IPS-15b (cell line): Measurements from ENCODE around the gene OAS3.
"Not testable (repeated sequence)": the region's sequence is repeated elsewhere in the genome, so short reads cannot be mapped to it uniquely, and the experiment has no call there.

ENCODE experiments used
- H3K27me3 ChIP-seq: one replicate; pipeline ENCODE4 v1.6.1; 2013; ENCODE audit warnings: low read length; ENCODE audit not compliant: control insufficient read depth, insufficient read depth
- H3K36me3 ChIP-seq: one replicate; pipeline ENCODE4 v1.6.1; 2013; ENCODE audit warnings: low read length; ENCODE audit not compliant: control insufficient read depth, insufficient read depth
- H3K4me1 ChIP-seq: one replicate; pipeline ENCODE4 v1.6.1; 2013; ENCODE audit warnings: mild to moderate bottlenecking, low read length; ENCODE audit not compliant: control insufficient read depth, insufficient read depth
- H3K4me3 ChIP-seq: one replicate; pipeline ENCODE4 v1.5.1; 2013; ENCODE audit warnings: low read depth, low read length
- H3K9ac ChIP-seq: one replicate; pipeline ENCODE4 v1.6.1; 2013; ENCODE audit warnings: low read depth, mild to moderate bottlenecking, low read length
- H3K9me3 ChIP-seq: one replicate; pipeline ENCODE4 v1.6.1; 2013; ENCODE audit warnings: mild to moderate bottlenecking, low read length; ENCODE audit not compliant: control insufficient read depth, insufficient read depth

OAS3 gene

GRCh38 chr12:112907415-112908157, 30.7 kb upstream of the OAS3 start:
- H3K36me3 ChIP-seq, result no peaks in the 10 kb centered on the region

GRCh38 chr12:112908548-112908947, 29.7 kb upstream of the OAS3 start:
- Histone ChIP-seq H3K9ac (no peak overlapping the region), H3K4me3 (no peak overlapping the region), H3K27me3 (no peaks in the 10 kb centered on the region), H3K4me1 (no peaks in the 10 kb centered on the region), H3K9me3 (no peaks in the 10 kb centered on the region), H3K36me3 (no peaks in the 10 kb centered on the region)

More at GRCh38 chr12:112907415-112908157, 30.7 kb upstream of the OAS3 start:
- Histone ChIP-seq H3K9me3 (no peaks in the 10 kb centered on the region), H3K4me1 (no peaks in the 10 kb centered on the region), H3K27me3 (no peaks in the 10 kb centered on the region), H3K4me3 (no peak overlapping the region), H3K9ac (no peak overlapping the region)

GRCh38 chr12:112909693-112910092, 28.6 kb upstream of the OAS3 start:
- no peaks in the 10 kb centered on the region for H3K27me3 ChIP-seq
- H3K9me3 ChIP-seq, result no peaks in the 10 kb centered on the region
- H3K36me3 ChIP-seq, result no peaks in the 10 kb centered on the region
- H3K9ac ChIP-seq, result no peak overlapping the region
- H3K4me1 ChIP-seq, result no peaks in the 10 kb centered on the region
- H3K4me3 ChIP-seq, result no peak overlapping the region

- no peaks in the 10 kb centered on the region for H3K9me3 ChIP-seq
- H3K36me3 ChIP-seq, result no peaks in the 10 kb centered on the region
- H3K4me1 ChIP-seq, result no peaks in the 10 kb centered on the region
- H3K9ac ChIP-seq, result no peak overlapping the region
- no peaks in the 10 kb centered on the region for H3K27me3 ChIP-seq
- no peak overlapping the region for H3K4me3 ChIP-seq
These were observed 25.1 kb upstream of the OAS3 start for GRCh38 chr12:112913038-112913688.

GRCh38 chr12:112913888-112914287, 24.4 kb upstream of the OAS3 start:
- not testable (repeated sequence) for H3K4me1 ChIP-seq, H3K9ac ChIP-seq, H3K9me3 ChIP-seq, H3K36me3 ChIP-seq, H3K27me3 ChIP-seq, H3K4me3 ChIP-seq

GRCh38 chr12:112916270-112916669, 22.0 kb upstream of the OAS3 start:
- no peaks in the 10 kb centered on the region for H3K27me3 ChIP-seq
- H3K36me3 ChIP-seq, result no peaks in the 10 kb centered on the region
- H3K4me3 ChIP-seq, result no peak overlapping the region
- no peak overlapping the region for H3K9ac ChIP-seq
- H3K9me3 ChIP-seq, result no peaks in the 10 kb centered on the region
- no peaks in the 10 kb centered on the region for H3K4me1 ChIP-seq

GRCh38 chr12:112919121-112919520, 19.2 kb upstream of the OAS3 start:
- Histone ChIP-seq H3K4me3 (no peak overlapping the region), H3K36me3 (no peaks in the 10 kb centered on the region), H3K4me1 (no peaks in the 10 kb centered on the region), H3K27me3 (no peaks in the 10 kb centered on the region), H3K9me3 (no peaks in the 10 kb centered on the region), H3K9ac (no peak overlapping the region)

GRCh38 chr12:112924986-112925385, 13.3 kb upstream of the OAS3 start:
- H3K4me1 ChIP-seq, result no peaks in the 10 kb centered on the region
- H3K9me3 ChIP-seq, result no peaks in the 10 kb centered on the region

GRCh38 chr12:112926416-112927033, 11.7 kb upstream of the OAS3 start:
- not testable (repeated sequence) for H3K27me3 ChIP-seq, H3K4me1 ChIP-seq, H3K4me3 ChIP-seq, H3K9me3 ChIP-seq, H3K9ac ChIP-seq, H3K36me3 ChIP-seq

More at GRCh38 chr12:112924986-112925385, 13.3 kb upstream of the OAS3 start:
- H3K36me3 ChIP-seq, result no peaks in the 10 kb centered on the region
- no peaks in the 10 kb centered on the region for H3K27me3 ChIP-seq
- no peak overlapping the region for H3K9ac ChIP-seq
- H3K4me3 ChIP-seq, result no peak overlapping the region

- Histone ChIP-seq H3K9me3 (no peaks in the 10 kb centered on the region), H3K4me3 (no peak overlapping the region), H3K27me3 (no peaks in the 10 kb centered on the region), H3K4me1 (peaks cover under 1% of the 10 kb centered on the region), H3K9ac (no peak overlapping the region), H3K36me3 (no peaks in the 10 kb centered on the region)
These were observed 10.8 kb upstream of the OAS3 start for GRCh38 chr12:112927475-112927874.

GRCh38 chr12:112927925-112928324, 10.3 kb upstream of the OAS3 start:
- H3K9ac ChIP-seq, result no peak overlapping the region
- H3K4me1 ChIP-seq, result peaks cover 2% of the 10 kb centered on the region
- no peaks in the 10 kb centered on the region for H3K9me3 ChIP-seq
- no peak overlapping the region for H3K4me3 ChIP-seq
- H3K36me3 ChIP-seq, result no peaks in the 10 kb centered on the region
- no peaks in the 10 kb centered on the region for H3K27me3 ChIP-seq

- H3K9ac ChIP-seq, result no peak overlapping the region
These were observed 9.3 kb upstream of the OAS3 start for GRCh38 chr12:112928978-112929377.

More at GRCh38 chr12:112928978-112929377, 9.3 kb upstream of the OAS3 start:
- no peaks in the 10 kb centered on the region for H3K36me3 ChIP-seq
- H3K4me3 ChIP-seq, result no peak overlapping the region
- H3K27me3 ChIP-seq, result no peaks in the 10 kb centered on the region
- peaks cover 2% of the 10 kb centered on the region for H3K4me1 ChIP-seq
- H3K9me3 ChIP-seq, result no peaks in the 10 kb centered on the region
